Measurements from ENCODE around the gene NRCAM. TPM values are rescaled to one million over a fixed set of nuclear protein-coding genes. Genes with fewer than 3 reads are reported as not detected.

The NRCAM gene
- total and polyA plus RNA-seq, 2 donors (not counting 1 experiment from before 2014, with no cell fraction given), result 0.75 to 4.6 TPM

- DNase-seq (no peak), ATAC-seq (ENCODE audit: low read depth) (no peak)
- Histone ChIP-seq H3K9me3 (ENCODE audit: control extremely low read depth in 1 of 3, control insufficient read depth in 2 of 3, insufficient read depth in 1 of 3, low read length in 2 of 3) (peaks cover 0 to 2% (median 0%) of the 10 kb centered on the region in 3 donors), H3K27me3 (replicated peaks in 1 of 4; ENCODE audit: control extremely low read depth in 1 of 4, control insufficient read depth in 3 of 4, insufficient read depth in 4 of 4, low read length in 3 of 4) (peaks cover 0 to 10% (median 0%) of the 10 kb centered on the region in 4 experiments), H3K4me1 (ENCODE audit: control insufficient read depth in 2 of 2, insufficient read depth in 2 of 2, low read length in 2 of 2) (no peaks in the 10 kb centered on the region), H3K4me3 (ENCODE audit: control extremely low read depth in 1 of 5, extremely low read depth in 1 of 5, insufficient read depth in 1 of 5, low read depth in 2 of 5, low read length in 4 of 5) (no peak overlapping the region), H3K9ac (ENCODE audit: low read length) (no peak overlapping the region), H3K27ac (ENCODE audit: low read length in 2 of 2) (no peak overlapping the region), H3K36me3 (replicated peaks in 1 of 2; ENCODE audit: control extremely low read depth in 1 of 2, control insufficient read depth in 1 of 2, extremely low read depth in 1 of 2, insufficient read depth in 2 of 2, low read length in 1 of 2) (no peaks in the 10 kb centered on the region), H4K20me1 (ENCODE audit: control insufficient read depth, insufficient read depth, low read length, poor library complexity, severe bottlenecking) (no peaks in the 10 kb centered on the region), H2AFZ (ENCODE audit: insufficient read depth, low read depth, low read length, poor library complexity, severe bottlenecking) (no peak overlapping the region), H3K4me2 (replicated peaks; ENCODE audit: low read depth, low read length, poor library complexity, severe bottlenecking) (no peak overlapping the region), H3K79me2 (ENCODE audit: control insufficient read depth, insufficient read depth, low read length) (no peaks in the 10 kb centered on the region)
- CTCF ChIA-PET, result no interaction called here
- WGBS (ENCODE audit: insufficient coverage), result no CpG with 5 or more reads among the region's 5 CpGs
- Mint-ChIP-seq H3K4me3 (no peak overlapping the region), H3K27ac (no peak overlapping the region), H3K27me3 (peaks cover 4% of the 10 kb centered on the region), H3K9me3 (ENCODE audit: insufficient read depth) (no peaks in the 10 kb centered on the region), H3K4me1 (peaks cover 3% of the 10 kb centered on the region)
- intact Hi-C loops (cut with micrococcal nuclease), result no loop called here
- TF ChIP-seq EZH2 (IDR thresholded peaks at IDR 0.05; ENCODE audit: borderline replicate concordance, insufficient read depth, low read depth, low read length, poor library complexity, severe bottlenecking), result no peak
- TF ChIP-seq CTCF (IDR thresholded peaks at IDR 0.05), result no peak
- POLR2A ChIA-PET, result no interaction called here
Measured at GRCh38 chr7:108368466-108368865, 87.8 kb downstream of the NRCAM start.

- Mint-ChIP-seq H3K27me3 (peaks cover 4% of the 10 kb centered on the region), H3K9me3 (ENCODE audit: insufficient read depth) (no peaks in the 10 kb centered on the region), H3K27ac (no peak overlapping the region), H3K4me1 (peaks cover 3% of the 10 kb centered on the region), H3K4me3 (no peak overlapping the region)
- TF ChIP-seq CTCF (IDR thresholded peaks at IDR 0.05) (no peak), EZH2 (IDR thresholded peaks at IDR 0.05; ENCODE audit: borderline replicate concordance, insufficient read depth, low read depth, low read length, poor library complexity, severe bottlenecking) (no peak)
- peaks cover 0 to 4% (median 2%) of the 10 kb centered on the region in 3 donors for H3K9me3 ChIP-seq (ENCODE audit: control extremely low read depth in 1 of 3, control insufficient read depth in 2 of 3, insufficient read depth in 1 of 3, low read length in 2 of 3)
- H3K4me1 ChIP-seq (ENCODE audit: control insufficient read depth in 2 of 2, insufficient read depth in 2 of 2, low read length in 2 of 2), result no peaks in the 10 kb centered on the region
- intact Hi-C loops (cut with micrococcal nuclease), result no loop called here
- H3K79me2 ChIP-seq (ENCODE audit: control insufficient read depth, insufficient read depth, low read length), result no peaks in the 10 kb centered on the region
- DNase-seq, result no peak
- ChIA-PET POLR2A (no interaction called here), CTCF (no interaction called here)
- no peak overlapping the region for H3K27ac ChIP-seq (ENCODE audit: low read length in 2 of 2)
- H3K9ac ChIP-seq (ENCODE audit: low read length), result no peak overlapping the region
- no peaks in the 10 kb centered on the region for H3K36me3 ChIP-seq (replicated peaks in 1 of 2; ENCODE audit: control extremely low read depth in 1 of 2, control insufficient read depth in 1 of 2, extremely low read depth in 1 of 2, insufficient read depth in 2 of 2, low read length in 1 of 2)
- H4K20me1 ChIP-seq (ENCODE audit: control insufficient read depth, insufficient read depth, low read length, poor library complexity, severe bottlenecking), result no peaks in the 10 kb centered on the region
- no peak for ATAC-seq (ENCODE audit: low read depth)
- no peak overlapping the region for H3K4me3 ChIP-seq (ENCODE audit: control extremely low read depth in 1 of 5, extremely low read depth in 1 of 5, insufficient read depth in 1 of 5, low read depth in 2 of 5, low read length in 4 of 5)
- no peak overlapping the region for H3K4me2 ChIP-seq (replicated peaks; ENCODE audit: low read depth, low read length, poor library complexity, severe bottlenecking)
- no CpG with 5 or more reads among the region's 6 CpGs for WGBS (ENCODE audit: insufficient coverage)
- no peak overlapping the region for H2AFZ ChIP-seq (ENCODE audit: insufficient read depth, low read depth, low read length, poor library complexity, severe bottlenecking)
- peaks cover 0 to 10% (median 0%) of the 10 kb centered on the region in 4 experiments for H3K27me3 ChIP-seq (replicated peaks in 1 of 4; ENCODE audit: control extremely low read depth in 1 of 4, control insufficient read depth in 3 of 4, insufficient read depth in 4 of 4, low read length in 3 of 4)
Measured at GRCh38 chr7:108367946-108368345, 88.3 kb downstream of the NRCAM start.

Measured in B cell (primary cell).